ENCODE data around the gene SRSF9. TPM values are rescaled to one million over a fixed set of nuclear protein-coding genes. Genes with fewer than 3 reads are reported as not detected.

SRSF9 gene
- total RNA-seq, 1 experiment from 2014 or later: 302 TPM

DNA sequence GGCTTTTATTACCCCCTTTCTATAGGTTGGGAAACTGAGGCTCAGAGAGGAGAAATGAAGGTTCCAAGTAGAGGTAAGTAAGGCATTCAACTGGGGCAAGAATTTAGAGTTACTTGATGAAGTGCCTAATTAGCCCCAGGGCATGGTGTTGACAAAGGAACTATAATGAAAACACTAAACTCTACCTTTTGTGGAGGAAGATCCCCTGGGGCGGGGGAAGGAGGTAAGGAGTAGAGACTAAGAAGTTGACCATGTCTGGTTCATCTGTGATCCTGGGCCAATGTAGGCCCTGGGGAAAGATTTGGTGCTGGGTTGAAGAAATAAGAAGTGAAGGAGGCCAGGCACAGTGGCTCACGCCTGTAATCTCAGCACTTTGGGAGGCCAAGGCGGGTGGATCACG, 47.8 kb downstream of the SRSF9 start:
- no peak overlapping the region for H3K27ac ChIP-seq (ENCODE audit: insufficient read length, low read depth, low read length)
- no peaks in the 10 kb centered on the region for H3K79me1 ChIP-seq (ENCODE audit: insufficient read depth, low read depth, low read length, poor library complexity, severe bottlenecking)
- TF ChIP-seq, protein P1, sequence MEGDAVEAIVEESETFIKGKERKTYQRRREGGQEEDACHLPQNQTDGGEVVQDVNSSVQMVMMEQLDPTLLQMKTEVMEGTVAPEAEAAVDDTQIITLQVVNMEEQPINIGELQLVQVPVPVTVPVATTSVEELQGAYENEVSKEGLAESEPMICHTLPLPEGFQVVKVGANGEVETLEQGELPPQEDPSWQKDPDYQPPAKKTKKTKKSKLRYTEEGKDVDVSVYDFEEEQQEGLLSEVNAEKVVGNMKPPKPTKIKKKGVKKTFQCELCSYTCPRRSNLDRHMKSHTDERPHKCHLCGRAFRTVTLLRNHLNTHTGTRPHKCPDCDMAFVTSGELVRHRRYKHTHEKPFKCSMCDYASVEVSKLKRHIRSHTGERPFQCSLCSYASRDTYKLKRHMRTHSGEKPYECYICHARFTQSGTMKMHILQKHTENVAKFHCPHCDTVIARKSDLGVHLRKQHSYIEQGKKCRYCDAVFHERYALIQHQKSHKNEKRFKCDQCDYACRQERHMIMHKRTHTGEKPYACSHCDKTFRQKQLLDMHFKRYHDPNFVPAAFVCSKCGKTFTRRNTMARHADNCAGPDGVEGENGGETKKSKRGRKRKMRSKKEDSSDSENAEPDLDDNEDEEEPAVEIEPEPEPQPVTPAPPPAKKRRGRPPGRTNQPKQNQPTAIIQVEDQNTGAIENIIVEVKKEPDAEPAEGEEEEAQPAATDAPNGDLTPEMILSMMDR (conservative IDR thresholded peaks at IDR 0.05): no peak
- H2AK5ac ChIP-seq (ENCODE audit: insufficient read length, low read length): no peak overlapping the region
- Mint-ChIP-seq H3K4me3 (no peak overlapping the region), H3K4me1 (peaks cover 15 to 18% of the 10 kb centered on the region in 2 experiments), H3K9me3 (no peaks in the 10 kb centered on the region), H3K36me3 (ENCODE audit: insufficient read depth in 1 of 3, low read depth in 3 of 3) (no peaks in the 10 kb centered on the region; a peak in 1 of 7 replicates), H3K27ac (peak overlapping the region in 2 of 3 experiments; percentile 3 to 9; a peak in 3 of 7 replicates), H3K27me3 (ENCODE audit: low read depth) (peaks cover 8% of the 10 kb centered on the region)
- no peak overlapping the region for H3K56ac ChIP-seq (ENCODE audit: insufficient read length, low read depth, low read length)
- H4K20me1 ChIP-seq (ENCODE audit: control insufficient read depth, insufficient read depth, insufficient read length): no peaks in the 10 kb centered on the region
- H3K4me2 ChIP-seq (ENCODE audit: insufficient read depth, insufficient read length, low read length): no peak overlapping the region
- H3K9me3 ChIP-seq (ENCODE audit: control insufficient read depth, low read depth, low read length): no peaks in the 10 kb centered on the region
- no peaks in the 10 kb centered on the region for H3K27me3 ChIP-seq (ENCODE audit: insufficient read depth, low read length)
- H3K9ac ChIP-seq (ENCODE audit: extremely low read depth, insufficient read length, low read length): no peak overlapping the region
- H3K14ac ChIP-seq (ENCODE audit: insufficient read depth, low read length): no peak overlapping the region
- no peak overlapping the region for H2BK5ac ChIP-seq (ENCODE audit: insufficient read length, low read length)
- H2BK120ac ChIP-seq (ENCODE audit: low read depth, low read length, poor library complexity, severe bottlenecking): no peak overlapping the region
- no peak overlapping the region for H2BK20ac ChIP-seq (ENCODE audit: low read depth, low read length, poor library complexity, severe bottlenecking)
- H3K4me1 ChIP-seq (ENCODE audit: insufficient read depth, low read length): no peaks in the 10 kb centered on the region; the same call in 1 of the 2 replicates
- peak; percentile 67 for DNase-seq
- no peak overlapping the region for H4K8ac ChIP-seq (replicated peaks; ENCODE audit: insufficient read length, low read depth, low read length)
- H2BK15ac ChIP-seq (ENCODE audit: low read depth, low read length): no peak overlapping the region
- H2BK12ac ChIP-seq (ENCODE audit: insufficient read length, low read depth, low read length): no peak overlapping the region
- H3K23me2 ChIP-seq (ENCODE audit: insufficient read length, low read depth, low read length, poor library complexity, severe bottlenecking): no peaks in the 10 kb centered on the region
- H4K5ac ChIP-seq (ENCODE audit: insufficient read length, low read depth, low read length): no peak overlapping the region
- no peak overlapping the region for H3K23ac ChIP-seq (ENCODE audit: insufficient read length, low read depth, low read length)
- H3K18ac ChIP-seq (ENCODE audit: insufficient read length, low read depth, low read length): no peak overlapping the region
- no CpG with 5 or more reads among the region's 4 CpGs for WGBS (ENCODE audit: extremely low coverage, insufficient read length, low lambda C conversion rate)
- no peak overlapping the region for H2AFZ ChIP-seq (ENCODE audit: low read length)
- no peak overlapping the region for H4K91ac ChIP-seq (ENCODE audit: insufficient read length, low read depth, low read length)
- no peak overlapping the region for H3K4ac ChIP-seq (ENCODE audit: low read depth, low read length)
- no peak overlapping the region for H3T11ph ChIP-seq (ENCODE audit: low read length)
- no peaks in the 10 kb centered on the region for H3K79me2 ChIP-seq (ENCODE audit: insufficient read depth, low read length)

Data from H9 (cell line).